Neural crest cell (in vitro differentiated cells): ENCODE measurements around the gene CNRIP1. TPM values are rescaled to one million over a fixed set of nuclear protein-coding genes. Genes with fewer than 3 reads are reported as not detected.
"Not testable (repeated sequence)": the region's sequence is repeated elsewhere in the genome, so short reads cannot be mapped to it uniquely, and the experiment has no call there.

ENCODE experiments used
- DNase-seq: peaks from one replicate; pipeline ENCODE4 v3.0.0; 2021; ENCODE audit warnings: low read depth, mixed read lengths, low spot score
- H3K27ac Mint-ChIP-seq: one replicate; pipeline ENCODE4 v1.8.0; 2021; ENCODE audit warnings: mild to moderate bottlenecking, mixed read lengths; ENCODE audit not compliant: unreplicated experiment
- H3K27me3 Mint-ChIP-seq: 2 replicates; pipeline ENCODE4 v1.8.0; 2021; ENCODE audit warnings: low read depth, mild to moderate bottlenecking, mixed read lengths
- H3K36me3 Mint-ChIP-seq: 2 replicates; pipeline ENCODE4 v1.8.0; 2021; ENCODE audit warnings: low read depth, mild to moderate bottlenecking, mixed read lengths
- H3K4me1 Mint-ChIP-seq: 2 replicates; pipeline ENCODE4 v1.8.0; 2021; ENCODE audit warnings: mixed read lengths
- H3K4me3 Mint-ChIP-seq: one replicate; pipeline ENCODE4 v1.8.0; 2021; ENCODE audit warnings: mild to moderate bottlenecking, mixed read lengths
- H3K9me3 Mint-ChIP-seq: 2 replicates; pipeline ENCODE4 v1.8.0; 2021; ENCODE audit warnings: mixed read lengths
- CTCF ChIP-seq: fragments of 200-600 bp; sonication (generic); conservative IDR thresholded peaks from 2 replicates; pipeline ENCODE4 v1.5.0; 2021; ENCODE audit warnings: antibody characterized with exemption, mild to moderate bottlenecking
- total RNA-seq: library from RNA; stranded (reverse); gene quantifications from 2 replicates; pipeline ENCODE4 v1.2.1, GENCODE V29; 2021

Gene CNRIP1
- total RNA-seq, 1 donor from 2014 or later = 36.6 TPM

GRCh38 chr2:68357605-68358337, 38.0 kb upstream of the CNRIP1 start:
- no peaks in the 10 kb centered on the region for H3K27me3 Mint-ChIP-seq
- DNase-seq = no peak
- no peaks in the 10 kb centered on the region for H3K36me3 Mint-ChIP-seq
- peak; percentile 24 for TF ChIP-seq CTCF
- H3K4me1 Mint-ChIP-seq = peaks cover 11% of the 10 kb centered on the region
- H3K4me3 Mint-ChIP-seq = no peak overlapping the region
- peaks cover 7% of the 10 kb centered on the region for H3K9me3 Mint-ChIP-seq
- H3K27ac Mint-ChIP-seq = no peak overlapping the region

- H3K36me3 Mint-ChIP-seq = no peaks in the 10 kb centered on the region
- no peak for TF ChIP-seq CTCF
- no peaks in the 10 kb centered on the region for H3K27me3 Mint-ChIP-seq
- peaks cover 6% of the 10 kb centered on the region for H3K4me1 Mint-ChIP-seq
- H3K27ac Mint-ChIP-seq = no peak overlapping the region
- H3K4me3 Mint-ChIP-seq = no peak overlapping the region
- H3K9me3 Mint-ChIP-seq = no peaks in the 10 kb centered on the region
- no peak for DNase-seq
These were observed 37.0 kb upstream of the CNRIP1 start for GRCh38 chr2:68356599-68357239.

- no peaks in the 10 kb centered on the region for H3K36me3 Mint-ChIP-seq
- no peak overlapping the region for H3K27ac Mint-ChIP-seq
- H3K4me3 Mint-ChIP-seq = no peak overlapping the region
- peaks cover 2% of the 10 kb centered on the region for H3K4me1 Mint-ChIP-seq
- DNase-seq = no peak
- peaks cover 14% of the 10 kb centered on the region for H3K27me3 Mint-ChIP-seq
- no peak for TF ChIP-seq CTCF
- peaks cover 3% of the 10 kb centered on the region for H3K9me3 Mint-ChIP-seq
These were observed 33.1 kb upstream of the CNRIP1 start for GRCh38 chr2:68352651-68353391.

GRCh38 chr2:68351997-68352396, 32.2 kb upstream of the CNRIP1 start:
- no peaks in the 10 kb centered on the region for H3K4me1 Mint-ChIP-seq
- H3K27ac Mint-ChIP-seq = no peak overlapping the region
- DNase-seq = no peak
- TF ChIP-seq CTCF = no peak
- no peak overlapping the region for H3K4me3 Mint-ChIP-seq
- H3K27me3 Mint-ChIP-seq = peaks cover 21% of the 10 kb centered on the region
- peaks cover 3% of the 10 kb centered on the region for H3K9me3 Mint-ChIP-seq
- H3K36me3 Mint-ChIP-seq = no peaks in the 10 kb centered on the region

- not testable (repeated sequence) for H3K4me3 Mint-ChIP-seq, H3K9me3 Mint-ChIP-seq, H3K4me1 Mint-ChIP-seq, H3K27ac Mint-ChIP-seq, DNase-seq, H3K36me3 Mint-ChIP-seq
- peaks cover 31% of the 10 kb centered on the region for H3K27me3 Mint-ChIP-seq
These were observed 29.3 kb upstream of the CNRIP1 start for GRCh38 chr2:68349091-68349490.
